A673 (cell line): ENCODE data around the gene EID3. TPM values are rescaled to one million over a fixed set of nuclear protein-coding genes. Genes with fewer than 3 reads are reported as not detected.

Experiments
- BruUV-seq: library from RNA; stranded (reverse); fragments of 400-500 nt; replicated peaks from 2 replicates; lab custom pipeline; 2021; lab: Mats Ljungman, UMichigan
- CTCF ChIA-PET: fragments of 300-600 bp; sonication (Branson Sonifier 250); formaldehyde crosslinking; loops from one replicate; lab custom pipeline; 2022; ENCODE audit warnings: antibody characterized with exemption; lab: Charles Lee
- POLR2A ChIA-PET: fragments of 300-600 bp; sonication (Branson Sonifier 250); formaldehyde crosslinking; loops from one replicate; lab custom pipeline; 2022; ENCODE audit warnings: antibody characterized with exemption; ENCODE audit not compliant: low non-redundant PET; lab: Charles Lee
- DNase-seq: peaks from one replicate; pipeline ENCODE4 v3.0.0-alpha.2; 2015; ENCODE audit warnings: low spot score
- H3K27ac ChIP-seq: fragments of 200-600 bp; sonication (generic); 2 replicates; pipeline ENCODE4 v1.5.1; 2016; ENCODE audit warnings: mixed run types, low read depth, mild to moderate bottlenecking, mixed read lengths, antibody characterized with exemption, low read length; ENCODE audit not compliant: poor library complexity, severe bottlenecking
- H3K27me3 ChIP-seq: fragments of 200-600 bp; sonication (generic); replicated peaks from 2 replicates; pipeline ENCODE4 v1.6.1; 2017; ENCODE audit warnings: mixed run types, low read depth, mild to moderate bottlenecking, mixed read lengths, antibody characterized with exemption, low read length; ENCODE audit not compliant: insufficient read depth, poor library complexity
- H3K36me3 ChIP-seq: fragments of 200-600 bp; sonication (generic); 2 replicates; pipeline ENCODE4 v1.6.1; 2016; ENCODE audit warnings: mixed run types, mild to moderate bottlenecking, mixed read lengths, antibody characterized with exemption, low read length; ENCODE audit not compliant: insufficient read depth, poor library complexity, severe bottlenecking
- H3K4me1 ChIP-seq: fragments of 200-600 bp; sonication (generic); 2 replicates; pipeline ENCODE4 v1.6.1; 2017; ENCODE audit warnings: mixed run types, mild to moderate bottlenecking, mixed read lengths, antibody characterized with exemption, low read length; ENCODE audit not compliant: insufficient read depth, poor library complexity, severe bottlenecking
- H3K4me3 ChIP-seq: fragments of 200-600 bp; sonication (generic); 2 replicates; pipeline ENCODE4 v1.5.1; 2016; ENCODE audit warnings: low read depth, mixed run types, mild to moderate bottlenecking, mixed read lengths, low read length; ENCODE audit not compliant: poor library complexity, severe bottlenecking
- H3K9me3 ChIP-seq: fragments of 200-600 bp; sonication (generic); 2 replicates; pipeline ENCODE4 v1.6.1; 2016; ENCODE audit warnings: mixed run types, low read depth, mild to moderate bottlenecking, mixed read lengths, antibody characterized with exemption, low read length; ENCODE audit not compliant: poor library complexity, severe bottlenecking
- EZH2 ChIP-seq: fragments of 200-600 bp; sonication (generic); IDR thresholded peaks from 2 replicates; pipeline ENCODE4 v1.6.1; 2017; ENCODE audit warnings: borderline replicate concordance, low read depth, mild to moderate bottlenecking, mixed read lengths, antibody characterized with exemption, low read length; ENCODE audit not compliant: poor library complexity, severe bottlenecking
- intact Hi-C: fragments of 100-400 bp; cut with micrococcal nuclease; formaldehyde crosslinking; loops from one replicate; pipeline ENCODE4 v1.10.0; 2022; ENCODE audit not compliant: unreplicated experiment
- total RNA-seq: library from RNA; stranded (reverse); gene quantifications from 2 replicates; pipeline ENCODE4 v1.2.3, GENCODE V29; 2021
- TF ChIP-seq, protein P1 (sequence below): fragments of 300-800, 200-600 bp; sonication (generic); conservative IDR thresholded peaks from 2 replicates; pipeline ENCODE4 v1.5.1; 2017; ENCODE audit warnings: low read depth, mild to moderate bottlenecking, antibody characterized with exemption, low read length, moderate library complexity, mixed read lengths

Gene EID3
- total RNA-seq, 1 experiment from 2014 or later, result 5.4 TPM

DNA sequence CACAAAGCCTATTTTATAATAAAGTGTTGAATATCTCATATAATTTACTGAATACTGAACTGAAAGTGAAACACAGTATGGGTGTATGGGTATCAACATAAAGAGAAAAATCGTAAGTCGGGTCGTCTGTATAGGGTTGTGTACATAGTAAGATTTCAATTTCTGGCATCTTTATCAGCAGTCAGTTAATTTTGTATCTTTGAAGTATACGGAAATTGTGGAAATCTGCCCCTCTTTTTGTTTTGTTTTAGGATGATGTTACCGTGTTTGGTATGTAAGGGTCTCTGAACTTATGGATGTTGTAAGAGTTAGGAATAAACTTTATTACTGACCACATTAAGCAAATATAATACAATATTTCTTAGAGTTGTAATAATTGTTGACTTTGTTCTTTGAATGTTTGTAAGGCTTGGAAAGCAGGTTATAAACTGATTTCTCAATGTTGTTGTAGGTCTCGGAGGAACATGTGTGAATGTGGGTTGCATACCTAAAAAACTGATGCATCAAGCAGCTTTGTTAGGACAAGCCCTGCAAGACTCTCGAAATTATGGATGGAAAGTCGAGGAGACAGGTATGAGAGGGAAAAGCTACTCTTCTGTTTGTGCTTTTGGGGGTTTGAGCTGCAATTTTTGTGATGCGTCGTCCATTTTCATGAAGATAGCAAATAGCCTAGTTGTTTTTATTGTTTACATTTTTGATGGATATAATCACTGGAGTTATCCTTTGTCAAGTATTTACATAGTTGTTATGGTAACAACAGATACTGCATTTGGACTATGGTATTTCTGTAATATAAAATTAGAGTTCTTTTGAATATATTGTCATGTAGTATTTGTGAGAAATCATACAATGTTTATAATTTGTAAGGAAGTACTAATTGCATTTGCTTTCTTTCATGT, 12.0 kb downstream of the EID3 start:
- H3K9me3 ChIP-seq, result no peaks in the 10 kb centered on the region
- no TSS peak for BruUV-seq
- H3K4me1 ChIP-seq, result no peaks in the 10 kb centered on the region
- no peak for TF ChIP-seq EZH2
- TF ChIP-seq, protein P1, sequence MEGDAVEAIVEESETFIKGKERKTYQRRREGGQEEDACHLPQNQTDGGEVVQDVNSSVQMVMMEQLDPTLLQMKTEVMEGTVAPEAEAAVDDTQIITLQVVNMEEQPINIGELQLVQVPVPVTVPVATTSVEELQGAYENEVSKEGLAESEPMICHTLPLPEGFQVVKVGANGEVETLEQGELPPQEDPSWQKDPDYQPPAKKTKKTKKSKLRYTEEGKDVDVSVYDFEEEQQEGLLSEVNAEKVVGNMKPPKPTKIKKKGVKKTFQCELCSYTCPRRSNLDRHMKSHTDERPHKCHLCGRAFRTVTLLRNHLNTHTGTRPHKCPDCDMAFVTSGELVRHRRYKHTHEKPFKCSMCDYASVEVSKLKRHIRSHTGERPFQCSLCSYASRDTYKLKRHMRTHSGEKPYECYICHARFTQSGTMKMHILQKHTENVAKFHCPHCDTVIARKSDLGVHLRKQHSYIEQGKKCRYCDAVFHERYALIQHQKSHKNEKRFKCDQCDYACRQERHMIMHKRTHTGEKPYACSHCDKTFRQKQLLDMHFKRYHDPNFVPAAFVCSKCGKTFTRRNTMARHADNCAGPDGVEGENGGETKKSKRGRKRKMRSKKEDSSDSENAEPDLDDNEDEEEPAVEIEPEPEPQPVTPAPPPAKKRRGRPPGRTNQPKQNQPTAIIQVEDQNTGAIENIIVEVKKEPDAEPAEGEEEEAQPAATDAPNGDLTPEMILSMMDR, result no peak
- intact Hi-C loops, result loop anchor here (10.0 kb wide), 1 partner anchor 371 kb away; no protein-coding TSS in a partner anchor
- ChIA-PET CTCF (no interaction called here), POLR2A (interaction anchor here (0.6 kb wide), 1 partner anchor 13 kb away, joined by 13 read pairs; no protein-coding TSS in a partner anchor)
- no peaks in the 10 kb centered on the region for H3K27me3 ChIP-seq
- H3K27ac ChIP-seq, result no peak overlapping the region
- no peak overlapping the region for H3K4me3 ChIP-seq
- DNase-seq, result no peak
- H3K36me3 ChIP-seq, result peaks cover 94% of the 10 kb centered on the region

DNA sequence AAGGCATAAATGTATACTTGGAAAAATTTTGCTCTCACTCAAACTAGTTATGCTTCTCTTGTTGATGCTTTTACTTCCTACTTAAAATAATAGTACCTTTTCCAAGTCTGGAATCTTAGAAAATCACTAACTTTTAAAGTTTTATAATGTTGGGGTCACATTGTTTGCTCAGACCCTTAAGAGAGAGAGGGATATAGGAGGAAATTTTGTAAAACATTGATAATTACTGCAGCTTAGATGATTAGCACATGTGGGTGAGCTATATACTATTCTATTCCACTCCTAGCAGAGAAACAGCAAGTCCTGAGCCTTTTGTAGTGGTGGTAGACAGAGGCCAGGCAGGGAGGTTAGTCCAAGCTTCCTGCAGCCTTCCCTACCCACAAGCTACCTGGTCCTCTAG, 13.4 kb downstream of the EID3 start:
- no peak overlapping the region for H3K4me3 ChIP-seq
- BruUV-seq, result no TSS peak
- no peaks in the 10 kb centered on the region for H3K9me3 ChIP-seq
- CTCF ChIA-PET, result no interaction called here
- H3K27ac ChIP-seq, result no peak overlapping the region
- DNase-seq, result no peak
- TF ChIP-seq, protein P1, result no peak
- TF ChIP-seq EZH2, result no peak
- H3K27me3 ChIP-seq, result no peaks in the 10 kb centered on the region
- H3K4me1 ChIP-seq, result no peaks in the 10 kb centered on the region
- intact Hi-C loops, result loop anchor here (10.0 kb wide), 1 partner anchor 372 kb away; no protein-coding TSS in a partner anchor
- H3K36me3 ChIP-seq, result peaks cover 93% of the 10 kb centered on the region
- POLR2A ChIA-PET, result no interaction called here

GRCh38 chr12:104317538-104318210, 14.1 kb downstream of the EID3 start:
- POLR2A ChIA-PET, result no interaction called here
- H3K4me1 ChIP-seq, result no peaks in the 10 kb centered on the region
- H3K4me3 ChIP-seq, result no peak overlapping the region
- intact Hi-C loops, result loop anchor here (10.0 kb wide), 1 partner anchor 373 kb away; no protein-coding TSS in a partner anchor
- TF ChIP-seq EZH2, result no peak
- TF ChIP-seq, protein P1, result no peak
- H3K36me3 ChIP-seq, result peaks cover 93% of the 10 kb centered on the region
- no peak for DNase-seq
- CTCF ChIA-PET, result no interaction called here
- H3K27ac ChIP-seq, result no peak overlapping the region
- H3K27me3 ChIP-seq, result no peaks in the 10 kb centered on the region
- H3K9me3 ChIP-seq, result no peaks in the 10 kb centered on the region
- BruUV-seq, result no TSS peak
